ENCODE results near the gene MPZ. TPM values are rescaled to one million over a fixed set of nuclear protein-coding genes. Genes with fewer than 3 reads are reported as not detected.

The MPZ gene
- total and polyA plus RNA-seq, 9 of the 15 experiments (the other 6 are each of a cell fraction or from before 2014, with no cell fraction given) = 0.22 to 16.6 (median 10.9) TPM

DNA sequence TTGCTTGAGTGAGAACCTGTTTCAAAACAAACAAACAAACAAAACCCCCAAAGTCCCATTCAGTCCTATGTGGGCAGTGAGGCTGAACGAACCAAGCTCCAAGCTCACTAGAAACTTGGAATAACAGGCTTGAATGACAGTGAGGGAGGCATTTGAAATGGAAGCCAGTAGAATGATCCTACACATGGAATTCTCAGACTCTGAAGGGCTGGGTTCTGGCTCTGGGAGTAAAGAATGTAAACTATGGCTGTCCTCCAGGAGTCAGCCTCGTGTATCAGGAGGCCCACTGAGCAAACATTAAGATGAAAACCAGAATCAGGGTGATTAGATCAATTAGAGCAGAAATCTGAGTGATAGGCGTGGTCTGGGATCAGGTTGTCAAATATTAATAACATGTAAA lies 36.4 kb downstream of the MPZ start (continued):
- TF ChIP-seq, protein P1, sequence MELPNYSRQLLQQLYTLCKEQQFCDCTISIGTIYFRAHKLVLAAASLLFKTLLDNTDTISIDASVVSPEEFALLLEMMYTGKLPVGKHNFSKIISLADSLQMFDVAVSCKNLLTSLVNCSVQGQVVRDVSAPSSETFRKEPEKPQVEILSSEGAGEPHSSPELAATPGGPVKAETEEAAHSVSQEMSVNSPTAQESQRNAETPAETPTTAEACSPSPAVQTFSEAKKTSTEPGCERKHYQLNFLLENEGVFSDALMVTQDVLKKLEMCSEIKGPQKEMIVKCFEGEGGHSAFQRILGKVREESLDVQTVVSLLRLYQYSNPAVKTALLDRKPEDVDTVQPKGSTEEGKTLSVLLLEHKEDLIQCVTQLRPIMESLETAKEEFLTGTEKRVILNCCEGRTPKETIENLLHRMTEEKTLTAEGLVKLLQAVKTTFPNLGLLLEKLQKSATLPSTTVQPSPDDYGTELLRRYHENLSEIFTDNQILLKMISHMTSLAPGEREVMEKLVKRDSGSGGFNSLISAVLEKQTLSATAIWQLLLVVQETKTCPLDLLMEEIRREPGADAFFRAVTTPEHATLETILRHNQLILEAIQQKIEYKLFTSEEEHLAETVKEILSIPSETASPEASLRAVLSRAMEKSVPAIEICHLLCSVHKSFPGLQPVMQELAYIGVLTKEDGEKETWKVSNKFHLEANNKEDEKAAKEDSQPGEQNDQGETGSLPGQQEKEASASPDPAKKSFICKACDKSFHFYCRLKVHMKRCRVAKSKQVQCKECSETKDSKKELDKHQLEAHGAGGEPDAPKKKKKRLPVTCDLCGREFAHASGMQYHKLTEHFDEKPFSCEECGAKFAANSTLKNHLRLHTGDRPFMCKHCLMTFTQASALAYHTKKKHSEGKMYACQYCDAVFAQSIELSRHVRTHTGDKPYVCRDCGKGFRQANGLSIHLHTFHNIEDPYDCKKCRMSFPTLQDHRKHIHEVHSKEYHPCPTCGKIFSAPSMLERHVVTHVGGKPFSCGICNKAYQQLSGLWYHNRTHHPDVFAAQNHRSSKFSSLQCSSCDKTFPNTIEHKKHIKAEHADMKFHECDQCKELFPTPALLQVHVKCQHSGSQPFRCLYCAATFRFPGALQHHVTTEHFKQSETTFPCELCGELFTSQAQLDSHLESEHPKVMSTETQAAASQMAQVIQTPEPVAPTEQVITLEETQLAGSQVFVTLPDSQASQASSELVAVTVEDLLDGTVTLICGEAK (IDR thresholded peaks at IDR 0.05) = no peak
- TF ChIP-seq, protein P1 (CRISPR knock-in tag; IDR thresholded peaks at IDR 0.05) = no peak
- TF ChIP-seq ZFP1 (CRISPR knock-in tag; IDR thresholded peaks at IDR 0.05) (no peak), TAF7 (tag; IDR thresholded peaks at IDR 0.05) (no peak), BACH1 (tag; IDR thresholded peaks at IDR 0.05) (no peak), ZBED1 (IDR thresholded peaks at IDR 0.05) (no peak), XRCC3 (IDR thresholded peaks at IDR 0.05) (no peak), PHF20 (IDR thresholded peaks at IDR 0.05; ENCODE audit: partially characterized antibody) (no peak)
- TF ChIP-seq, protein P2, sequence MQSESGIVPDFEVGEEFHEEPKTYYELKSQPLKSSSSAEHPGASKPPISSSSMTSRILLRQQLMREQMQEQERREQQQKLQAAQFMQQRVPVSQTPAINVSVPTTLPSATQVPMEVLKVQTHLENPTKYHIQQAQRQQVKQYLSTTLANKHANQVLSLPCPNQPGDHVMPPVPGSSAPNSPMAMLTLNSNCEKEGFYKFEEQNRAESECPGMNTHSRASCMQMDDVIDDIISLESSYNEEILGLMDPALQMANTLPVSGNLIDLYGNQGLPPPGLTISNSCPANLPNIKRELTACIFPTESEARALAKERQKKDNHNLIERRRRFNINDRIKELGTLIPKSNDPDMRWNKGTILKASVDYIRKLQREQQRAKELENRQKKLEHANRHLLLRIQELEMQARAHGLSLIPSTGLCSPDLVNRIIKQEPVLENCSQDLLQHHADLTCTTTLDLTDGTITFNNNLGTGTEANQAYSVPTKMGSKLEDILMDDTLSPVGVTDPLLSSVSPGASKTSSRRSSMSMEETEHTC (IDR thresholded peaks at IDR 0.05) = no peak
